HG02970 (cell line): ENCODE data around the gene RAD51B.

Experiments used
- ATAC-seq: cut with Tn5 transposase; IDR thresholded peaks from one replicate; pipeline ENCODE4 v1.9.1; 2021; ENCODE audit warnings: mild to moderate bottlenecking, moderate library complexity, moderate number of reproducible peaks; ENCODE audit not compliant: unreplicated experiment, low FRiP score

The RAD51B gene

GRCh38 chr14:68404146-68404527, 584.6 kb downstream of the RAD51B start:
- ATAC-seq: no peak

- no peak for ATAC-seq
Observed at GRCh38 chr14:68404652-68405183, 585.1 kb downstream of the RAD51B start.

- ATAC-seq: no peak
Observed at GRCh38 chr14:68405961-68406360, 586.4 kb downstream of the RAD51B start.

- ATAC-seq: no peak
Observed at GRCh38 chr14:68407285-68407684, 587.7 kb downstream of the RAD51B start.

GRCh38 chr14:68407825-68408224, 588.2 kb downstream of the RAD51B start:
- ATAC-seq: no peak

GRCh38 chr14:68408680-68409079, 589.1 kb downstream of the RAD51B start:
- ATAC-seq: no peak

- no peak for ATAC-seq
Observed at GRCh38 chr14:68409387-68409786, 589.8 kb downstream of the RAD51B start.

- no peak for ATAC-seq
Observed at GRCh38 chr14:68412505-68413465, 593.2 kb downstream of the RAD51B start.

- no peak for ATAC-seq
Observed at GRCh38 chr14:68413509-68413908, 593.9 kb downstream of the RAD51B start.

GRCh38 chr14:68414121-68414520, 594.5 kb downstream of the RAD51B start:
- ATAC-seq: no peak

- no peak for ATAC-seq
Observed at GRCh38 chr14:68416171-68416570, 596.6 kb downstream of the RAD51B start.

GRCh38 chr14:68417009-68417650, 597.6 kb downstream of the RAD51B start:
- ATAC-seq: no peak

GRCh38 chr14:68418174-68419118, 598.9 kb downstream of the RAD51B start:
- no peak for ATAC-seq

GRCh38 chr14:68420350-68420749, 600.8 kb downstream of the RAD51B start:
- no peak for ATAC-seq

- no peak for ATAC-seq
Observed at GRCh38 chr14:68421116-68421515, 601.5 kb downstream of the RAD51B start.

- no peak for ATAC-seq
Observed at GRCh38 chr14:68423686-68424085, 604.1 kb downstream of the RAD51B start.

GRCh38 chr14:68424443-68425172, 605.0 kb downstream of the RAD51B start:
- no peak for ATAC-seq

GRCh38 chr14:68426661-68427549, 607.3 kb downstream of the RAD51B start:
- ATAC-seq: no peak

GRCh38 chr14:68427550-68427890, 607.9 kb downstream of the RAD51B start:
- no peak for ATAC-seq
